HFF-Myc (cell line): ENCODE data around the gene C18orf63.
A peak's percentile ranks its signal among the peaks of the same experiment; 100 is the strongest.

Experiments
- DNase-seq: peaks from one replicate; pipeline ENCODE4 v3.0.0-alpha.2; 2011; ENCODE audit warnings: low read depth; ENCODE audit errors: extremely low read depth
- H3K4me3 ChIP-seq: replicated peaks from 2 replicates; pipeline ENCODE4 v1.5.1; 2011; ENCODE audit warnings: low read depth, mild to moderate bottlenecking, control low read depth, low read length
- CTCF ChIP-seq: IDR thresholded peaks from 2 replicates; pipeline ENCODE4 v1.5.1; 2012; ENCODE audit warnings: mild to moderate bottlenecking, low read depth, low read length, control low read depth; ENCODE audit errors: missing control alignments

C18orf63 gene

GRCh38 chr18:74368901-74369705 lies 53.5 kb downstream of the C18orf63 start:
- DNase-seq, result no peak
- H3K4me3 ChIP-seq, result no peak overlapping the region

GRCh38 chr18:74370115-74370514 lies 54.5 kb downstream of the C18orf63 start:
- no peak for TF ChIP-seq CTCF

More at GRCh38 chr18:74368901-74369705, 53.5 kb downstream of the C18orf63 start:
- no peak for TF ChIP-seq CTCF

GRCh38 chr18:74373428-74373827 lies 57.8 kb downstream of the C18orf63 start:
- H3K4me3 ChIP-seq, result no peak overlapping the region
- no peak for DNase-seq
- no peak for TF ChIP-seq CTCF

More at GRCh38 chr18:74370115-74370514, 54.5 kb downstream of the C18orf63 start:
- DNase-seq, result peak; percentile 70
- no peak overlapping the region for H3K4me3 ChIP-seq

- no peak for TF ChIP-seq CTCF
- DNase-seq, result no peak
- H3K4me3 ChIP-seq, result no peak overlapping the region
These were observed 60.4 kb downstream of the C18orf63 start for GRCh38 chr18:74375999-74376398.

- H3K4me3 ChIP-seq, result no peak overlapping the region
- TF ChIP-seq CTCF, result no peak
- no peak for DNase-seq
These were observed 60.9 kb downstream of the C18orf63 start for GRCh38 chr18:74376523-74376922.

- TF ChIP-seq CTCF, result no peak
- H3K4me3 ChIP-seq, result no peak overlapping the region
- no peak for DNase-seq
These were observed 62.1 kb downstream of the C18orf63 start for GRCh38 chr18:74377776-74378175.
